ENCODE results near the gene RPGRIP1L. TPM values are rescaled to one million over a fixed set of nuclear protein-coding genes. Genes with fewer than 3 reads are reported as not detected.

Gene RPGRIP1L
- total RNA-seq, 1 experiment from 2014 or later = 10.3 TPM

- no peak overlapping the region for H3K27ac ChIP-seq (ENCODE audit: low read depth, low read length)
- intact Hi-C loops (cut with micrococcal nuclease) = no loop called here
- no peaks in the 10 kb centered on the region for H3K27me3 ChIP-seq (ENCODE audit: insufficient read depth, low read length)
- ATAC-seq (no peak), DNase-seq (ENCODE audit: low read depth, low spot score) (no peak)
- 0 out of 4 replicates have a peak, but pooled peaks cover 0 to 3% of the 10 kb centered on the region in 2 experiments for H3K36me3 ChIP-seq (ENCODE audit: control insufficient read depth in 1 of 2, insufficient read depth in 2 of 2, low read length in 2 of 2)
- no TSS peak for BruUV-seq (replicated peaks)
- ChIA-PET CTCF (no interaction called here), RAD21 (ENCODE audit: low non-redundant PET in 1 of 2, low total read pairs in 2 of 2, uncharacterized antibody in 2 of 2, unreplicated experiment in 2 of 2) (no interaction called here), POLR2A (no interaction called here)
- no peak for TF ChIP-seq CBX3 (IDR thresholded peaks at IDR 0.05; ENCODE audit: low read depth)
- TF ChIP-seq YY1 (IDR thresholded peaks at IDR 0.05; ENCODE audit: extremely low read depth, insufficient replicate concordance, low read depth, low read length) = no peak
- TF ChIP-seq SRF (IDR thresholded peaks at IDR 0.05; ENCODE audit: low read depth) = no peak
- no peak for TF ChIP-seq ZBTB33 (IDR thresholded peaks at IDR 0.05; ENCODE audit: extremely low read depth, insufficient replicate concordance, low read length)
- no peak for TF ChIP-seq EZH2 (IDR thresholded peaks at IDR 0.05)
- no peaks in the 10 kb centered on the region for H3K4me1 ChIP-seq (ENCODE audit: control insufficient read depth in 1 of 2, insufficient read depth in 2 of 2, low read length in 2 of 2)
- H3K9me2 ChIP-seq (ENCODE audit: insufficient read depth) = no peaks in the 10 kb centered on the region
- H3K9ac ChIP-seq (ENCODE audit: low read length) = no peak overlapping the region
- H4K20me1 ChIP-seq (ENCODE audit: insufficient read depth) = no peaks in the 10 kb centered on the region
- H3K79me2 ChIP-seq (ENCODE audit: insufficient read depth, low read length) = no peaks in the 10 kb centered on the region
- no peaks in the 10 kb centered on the region for H3K9me3 ChIP-seq (ENCODE audit: control insufficient read depth in 1 of 2, insufficient read depth in 1 of 2, low read depth in 1 of 2, low read length in 2 of 2)
- H3K4me2 ChIP-seq (ENCODE audit: low read length) = no peak overlapping the region
- H3K4me3 ChIP-seq (replicated peaks in 1 of 2; ENCODE audit: low read depth in 1 of 2, low read length in 2 of 2) = no peak overlapping the region
- H2AFZ ChIP-seq (ENCODE audit: low read depth, low read length, poor library complexity, severe bottlenecking) = no peak overlapping the region
Observed at GRCh38 chr16:53632526-53632925, 71.1 kb downstream of the RPGRIP1L start.

- Histone ChIP-seq H3K4me1 (ENCODE audit: control insufficient read depth in 1 of 2, insufficient read depth in 2 of 2, low read length in 2 of 2) (no peaks in the 10 kb centered on the region), H3K27ac (ENCODE audit: low read depth, low read length) (no peak overlapping the region), H3K27me3 (ENCODE audit: insufficient read depth, low read length) (no peaks in the 10 kb centered on the region), H2AFZ (ENCODE audit: low read depth, low read length, poor library complexity, severe bottlenecking) (no peak overlapping the region), H3K9ac (ENCODE audit: low read length) (no peak overlapping the region), H3K36me3 (ENCODE audit: control insufficient read depth in 1 of 2, insufficient read depth in 2 of 2, low read length in 2 of 2) (0 out of 4 replicates have a peak, but pooled peaks cover 0 to 3% of the 10 kb centered on the region in 2 experiments), H3K4me3 (replicated peaks in 1 of 2; ENCODE audit: low read depth in 1 of 2, low read length in 2 of 2) (no peak overlapping the region), H3K79me2 (ENCODE audit: insufficient read depth, low read length) (no peaks in the 10 kb centered on the region), H4K20me1 (ENCODE audit: insufficient read depth) (no peaks in the 10 kb centered on the region), H3K9me2 (ENCODE audit: insufficient read depth) (no peaks in the 10 kb centered on the region), H3K9me3 (ENCODE audit: control insufficient read depth in 1 of 2, insufficient read depth in 1 of 2, low read depth in 1 of 2, low read length in 2 of 2) (no peaks in the 10 kb centered on the region), H3K4me2 (ENCODE audit: low read length) (no peak overlapping the region)
- no TSS peak for BruUV-seq (replicated peaks)
- ChIA-PET POLR2A (no interaction called here), RAD21 (ENCODE audit: low non-redundant PET in 1 of 2, low total read pairs in 2 of 2, uncharacterized antibody in 2 of 2, unreplicated experiment in 2 of 2) (no interaction called here), CTCF (no interaction called here)
- intact Hi-C loops (cut with micrococcal nuclease) = no loop called here
- ATAC-seq (no peak), DNase-seq (ENCODE audit: low read depth, low spot score) (no peak)
- TF ChIP-seq REST (IDR thresholded peaks at IDR 0.05; ENCODE audit: low read depth) (no peak), TCF7L2 (IDR thresholded peaks at IDR 0.05; ENCODE audit: borderline replicate concordance, extremely low read depth, insufficient read depth, insufficient read length) (no peak), FOSL1 (IDR thresholded peaks at IDR 0.05; ENCODE audit: low read depth) (no peak), RAD21 (IDR thresholded peaks at IDR 0.05; ENCODE audit: low read depth) (no peak), ZFX (IDR thresholded peaks at IDR 0.05) (no peak), MAX (IDR thresholded peaks at IDR 0.05) (no peak), EGR1 (IDR thresholded peaks at IDR 0.05; ENCODE audit: low read depth) (no peak), YY1 (IDR thresholded peaks at IDR 0.05; ENCODE audit: extremely low read depth, insufficient replicate concordance, low read depth, low read length) (no peak), ZNF274 (IDR thresholded peaks at IDR 0.05; ENCODE audit: low read depth, low read length) (no peak), EZH2 (IDR thresholded peaks at IDR 0.05) (no peak), ELF1 (IDR thresholded peaks at IDR 0.05; ENCODE audit: borderline replicate concordance, low read depth) (no peak)
Observed at GRCh38 chr16:53631236-53632025, 72.2 kb downstream of the RPGRIP1L start.

Measured in HCT116 (cell line).